Astrocyte (in vitro differentiated cells and primary cell): ENCODE results near the gene GPC3.

Source experiments
- EZH2 ChIP-seq: IDR thresholded peaks from 2 replicates; pipeline ENCODE4 v1.6.1; 2012; ENCODE audit warnings: mild to moderate bottlenecking, low read length, inconsistent platforms; ENCODE audit not compliant: insufficient read depth
- TF ChIP-seq, protein P1 (sequence below): IDR thresholded peaks from 2 replicates; pipeline ENCODE4 v1.5.1; 2011; ENCODE audit warnings: low read depth, mild to moderate bottlenecking, inconsistent platforms, low read length, moderate library complexity; ENCODE audit not compliant: insufficient read depth

DNA sequence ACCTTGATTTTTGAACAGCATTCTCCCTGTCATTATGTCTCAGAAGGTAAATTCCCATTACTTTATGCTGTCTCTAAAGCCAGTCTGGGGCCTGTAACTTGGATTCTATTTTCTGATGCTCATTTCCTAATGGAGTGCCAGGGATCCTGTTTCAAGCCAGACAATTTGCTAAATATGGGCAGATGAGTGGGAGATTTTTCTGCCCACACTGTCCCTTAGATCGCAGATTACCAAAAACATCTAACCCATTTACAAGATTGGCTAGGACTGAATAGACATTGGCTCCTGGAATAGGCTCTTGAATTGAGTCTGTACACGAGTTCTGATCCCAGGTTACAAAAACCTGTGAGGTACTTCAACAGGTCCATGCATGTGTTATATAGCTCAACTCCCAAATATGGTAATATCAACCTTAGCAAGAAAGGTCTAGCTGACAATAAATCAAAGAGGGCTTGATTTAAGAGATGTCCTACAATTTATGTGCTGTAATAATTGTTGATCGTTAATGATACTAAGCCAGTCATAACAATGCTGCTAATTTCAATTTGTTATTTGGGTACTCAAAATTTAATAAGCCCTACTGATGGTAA lies 5.7 kb downstream of the GPC3 start:
- TF ChIP-seq, protein P1, sequence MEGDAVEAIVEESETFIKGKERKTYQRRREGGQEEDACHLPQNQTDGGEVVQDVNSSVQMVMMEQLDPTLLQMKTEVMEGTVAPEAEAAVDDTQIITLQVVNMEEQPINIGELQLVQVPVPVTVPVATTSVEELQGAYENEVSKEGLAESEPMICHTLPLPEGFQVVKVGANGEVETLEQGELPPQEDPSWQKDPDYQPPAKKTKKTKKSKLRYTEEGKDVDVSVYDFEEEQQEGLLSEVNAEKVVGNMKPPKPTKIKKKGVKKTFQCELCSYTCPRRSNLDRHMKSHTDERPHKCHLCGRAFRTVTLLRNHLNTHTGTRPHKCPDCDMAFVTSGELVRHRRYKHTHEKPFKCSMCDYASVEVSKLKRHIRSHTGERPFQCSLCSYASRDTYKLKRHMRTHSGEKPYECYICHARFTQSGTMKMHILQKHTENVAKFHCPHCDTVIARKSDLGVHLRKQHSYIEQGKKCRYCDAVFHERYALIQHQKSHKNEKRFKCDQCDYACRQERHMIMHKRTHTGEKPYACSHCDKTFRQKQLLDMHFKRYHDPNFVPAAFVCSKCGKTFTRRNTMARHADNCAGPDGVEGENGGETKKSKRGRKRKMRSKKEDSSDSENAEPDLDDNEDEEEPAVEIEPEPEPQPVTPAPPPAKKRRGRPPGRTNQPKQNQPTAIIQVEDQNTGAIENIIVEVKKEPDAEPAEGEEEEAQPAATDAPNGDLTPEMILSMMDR = no peak
- TF ChIP-seq EZH2 = no peak
